HG02610 (cell line): Measurements from ENCODE around the gene MDFIC.
"Not testable (repeated sequence)": the region's sequence is repeated elsewhere in the genome, so short reads cannot be mapped to it uniquely, and the experiment has no call there.

ENCODE experiments used
- ATAC-seq: cut with Tn5 transposase; IDR thresholded peaks from one replicate; pipeline ENCODE4 v1.9.1; 2021; ENCODE audit warnings: mild to moderate bottlenecking, moderate library complexity; ENCODE audit not compliant: unreplicated experiment

Gene MDFIC, protein sequence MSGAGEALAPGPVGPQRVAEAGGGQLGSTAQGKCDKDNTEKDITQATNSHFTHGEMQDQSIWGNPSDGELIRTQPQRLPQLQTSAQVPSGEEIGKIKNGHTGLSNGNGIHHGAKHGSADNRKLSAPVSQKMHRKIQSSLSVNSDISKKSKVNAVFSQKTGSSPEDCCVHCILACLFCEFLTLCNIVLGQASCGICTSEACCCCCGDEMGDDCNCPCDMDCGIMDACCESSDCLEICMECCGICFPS

GRCh38 chr7:114922026-114922651 is at the start of gene MDFIC:
Gene MDFIC, plus strand, starts transcription at chr7:114922094. Its CDS starts 940 bp downstream, at chr7:114923034.
- ATAC-seq = peak; percentile 34

GRCh38 chr7:114874170-114874569 is 47.7 kb upstream of the MDFIC start:
- ATAC-seq = no peak

GRCh38 chr7:114875186-114875585 is 46.7 kb upstream of the MDFIC start:
- no peak for ATAC-seq

DNA sequence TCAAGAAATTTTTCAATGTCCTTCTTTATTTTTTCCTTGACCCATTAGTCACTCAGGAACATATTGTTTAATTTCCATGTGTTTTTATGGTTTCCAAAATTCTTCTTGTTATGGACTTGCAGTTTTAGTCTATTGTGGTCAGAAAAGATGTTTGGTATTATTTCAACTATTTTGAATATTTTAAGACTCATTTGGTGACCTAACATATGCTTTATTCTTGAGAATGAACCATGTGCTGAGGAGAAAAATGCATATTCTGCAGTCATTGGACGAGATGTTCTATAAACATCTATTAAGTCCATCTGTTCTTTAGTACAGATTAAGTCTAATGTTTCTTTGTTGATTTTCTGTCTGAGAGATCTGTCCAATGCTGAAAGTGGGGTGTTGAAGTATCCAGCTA is 42.3 kb upstream of the MDFIC start:
- ATAC-seq = no peak

DNA sequence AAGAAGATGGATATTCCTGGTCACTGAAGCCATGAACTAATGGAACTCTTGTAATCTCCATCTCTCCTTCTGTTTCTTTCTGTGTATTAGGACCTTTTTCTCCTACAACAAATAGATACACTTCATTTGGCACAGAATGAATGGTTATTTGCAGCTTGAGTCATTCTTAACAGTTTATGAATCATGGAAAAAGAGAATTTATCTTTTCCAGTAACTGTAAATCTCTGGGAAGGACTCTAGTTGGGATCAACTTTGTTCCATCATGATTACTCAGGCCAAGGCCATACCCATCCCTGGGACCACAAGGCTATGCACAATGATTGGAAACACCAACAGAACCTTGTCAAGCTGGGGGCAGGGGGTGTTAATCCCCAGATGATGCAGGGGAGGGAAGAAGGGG is 36.1 kb upstream of the MDFIC start:
- no peak for ATAC-seq

DNA sequence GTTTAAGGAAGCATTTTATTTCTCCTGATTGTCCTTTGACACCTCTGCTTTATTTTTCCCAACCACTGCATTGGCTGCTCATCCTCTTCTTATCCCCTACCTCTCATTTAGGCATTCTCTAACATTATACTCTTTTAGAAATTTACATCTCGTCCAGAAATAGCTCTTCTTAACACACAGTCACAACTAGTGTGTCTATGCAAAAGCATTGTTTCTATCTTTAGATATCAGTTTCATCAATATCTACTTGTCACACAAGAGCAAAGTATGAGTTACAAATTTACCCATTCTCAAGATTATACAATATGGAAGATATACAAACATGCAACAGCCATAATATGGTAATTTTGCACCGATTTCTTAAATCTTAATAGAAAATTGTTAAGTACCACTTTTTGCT is 35.7 kb upstream of the MDFIC start:
- ATAC-seq = no peak

GRCh38 chr7:114889116-114889515 is 32.8 kb upstream of the MDFIC start:
- ATAC-seq = not testable (repeated sequence)

DNA sequence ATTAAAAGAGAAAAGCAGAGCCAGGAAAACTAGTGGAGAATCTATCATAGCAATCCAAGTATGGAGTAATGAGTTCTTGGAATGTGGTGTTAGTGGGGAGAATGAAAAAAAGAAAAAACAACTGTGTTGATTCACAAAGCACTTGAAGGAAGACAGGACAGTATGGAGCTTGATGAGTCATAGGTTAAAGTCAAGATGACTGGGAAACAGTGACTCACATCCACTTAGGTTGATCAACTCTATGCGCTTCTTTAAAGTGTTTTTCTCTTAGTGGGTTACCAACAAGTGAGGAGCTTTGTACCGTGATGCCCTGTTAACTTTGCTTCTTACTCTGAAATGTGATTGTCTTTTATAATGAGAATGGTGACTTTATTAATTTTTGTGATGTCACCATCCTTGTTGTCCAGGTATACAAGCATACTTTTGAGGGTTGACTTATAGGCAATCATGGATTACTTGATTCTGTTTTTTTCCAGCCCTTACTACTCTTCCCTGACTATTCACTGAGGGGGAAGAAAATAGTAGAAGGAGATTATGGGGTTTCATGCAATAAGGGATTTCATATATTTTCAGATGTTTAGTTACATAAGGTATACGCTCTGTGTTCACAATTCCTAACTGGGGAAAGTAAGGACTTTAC is 32.1 kb upstream of the MDFIC start:
- peak; percentile 96 for ATAC-seq

GRCh38 chr7:114890561-114890960 is 31.3 kb upstream of the MDFIC start:
- no peak for ATAC-seq

- ATAC-seq = no peak
Measured at GRCh38 chr7:114900127-114900526, 21.8 kb upstream of the MDFIC start.

GRCh38 chr7:114901771-114902170 is 20.1 kb upstream of the MDFIC start:
- no peak for ATAC-seq

DNA sequence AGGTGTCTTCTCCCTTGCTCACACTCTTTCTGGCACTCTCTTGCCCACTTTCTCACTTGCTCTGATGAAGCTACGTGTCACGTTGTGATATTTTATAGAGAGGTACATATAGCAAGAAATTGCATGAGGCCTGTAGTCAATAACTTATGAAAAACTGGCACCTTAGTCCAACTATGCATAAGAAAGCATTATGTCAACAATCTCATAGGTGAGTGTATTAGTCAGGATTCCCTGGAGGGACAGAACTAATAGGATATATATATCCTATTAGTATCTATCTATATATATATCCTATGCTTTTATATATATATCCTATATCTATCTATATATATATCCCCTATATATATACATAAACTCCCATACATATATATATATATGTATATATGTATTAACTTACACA is 18.8 kb upstream of the MDFIC start:
- no peak for ATAC-seq

- no peak for ATAC-seq
Measured at GRCh38 chr7:114910787-114911186, 11.1 kb upstream of the MDFIC start.

DNA sequence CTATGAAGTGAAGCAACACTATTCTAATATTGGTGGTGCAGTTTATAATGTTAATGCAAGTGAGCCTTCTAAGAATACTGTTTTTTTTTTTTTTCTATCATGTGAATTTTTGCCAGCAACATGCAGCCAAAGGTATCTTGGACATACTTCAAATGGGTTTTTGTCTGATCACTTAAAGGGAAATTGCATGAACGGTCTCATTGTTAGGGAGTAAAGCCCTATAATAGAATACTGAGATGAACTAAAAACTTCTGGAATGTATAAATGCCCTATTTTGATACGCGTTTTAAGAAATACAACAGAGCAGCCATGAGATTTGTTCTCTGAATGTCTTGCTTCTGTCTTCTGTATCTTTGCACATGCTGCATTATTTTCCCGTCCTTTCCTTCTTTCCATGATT is 10.5 kb upstream of the MDFIC start:
- ATAC-seq = no peak

DNA sequence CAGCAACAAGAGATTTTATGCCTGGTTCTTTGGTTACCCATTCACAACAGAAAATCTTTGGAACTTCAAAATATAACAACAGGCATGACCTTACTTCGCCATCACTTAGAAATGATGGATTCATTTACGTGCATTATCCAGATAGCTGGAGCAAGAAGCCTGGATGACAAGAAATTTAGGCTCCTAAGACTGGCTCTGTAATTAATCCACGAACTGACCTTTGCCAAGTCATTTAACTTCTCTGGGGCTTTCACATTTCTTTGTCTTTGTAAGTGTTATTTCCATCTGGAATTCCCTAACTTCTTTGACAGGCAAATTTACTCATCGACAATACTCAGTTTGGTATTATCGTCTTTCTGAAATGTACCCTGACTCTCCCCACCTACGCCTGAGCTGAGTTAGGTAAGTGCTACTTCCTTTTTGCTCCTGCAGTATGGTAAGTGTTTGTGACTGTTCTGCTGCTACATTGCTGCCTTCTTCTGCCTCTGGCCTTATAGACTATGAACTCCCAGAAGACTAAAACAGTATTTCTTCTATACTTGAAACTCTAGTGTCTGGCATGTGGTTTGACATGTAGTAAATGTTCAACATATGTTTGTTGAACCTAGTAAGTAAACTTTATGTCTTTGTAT is 5.5 kb upstream of the MDFIC start:
- peak; percentile 87 for ATAC-seq

GRCh38 chr7:114917211-114917839 is 4.6 kb upstream of the MDFIC start:
- no peak for ATAC-seq

DNA sequence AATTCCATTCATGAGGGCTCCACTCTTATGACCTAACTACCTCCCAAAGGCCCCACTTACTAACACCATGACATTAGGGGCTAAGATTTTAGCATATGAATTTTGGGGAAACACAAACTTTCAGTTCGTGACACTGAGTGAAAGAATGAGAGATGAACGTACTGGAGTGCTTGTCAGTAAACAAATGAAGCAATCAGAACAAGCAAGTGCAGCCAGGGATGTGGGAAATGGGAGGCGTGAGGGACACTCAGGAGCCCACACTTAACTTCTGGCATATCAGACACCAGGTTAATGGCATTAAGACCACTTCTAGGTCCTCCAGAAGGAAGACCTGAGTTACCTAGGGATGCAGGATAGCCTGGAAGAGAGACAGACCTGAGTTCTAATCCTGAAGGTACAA is 2.3 kb upstream of the MDFIC start:
- peak; percentile 22 for ATAC-seq

DNA sequence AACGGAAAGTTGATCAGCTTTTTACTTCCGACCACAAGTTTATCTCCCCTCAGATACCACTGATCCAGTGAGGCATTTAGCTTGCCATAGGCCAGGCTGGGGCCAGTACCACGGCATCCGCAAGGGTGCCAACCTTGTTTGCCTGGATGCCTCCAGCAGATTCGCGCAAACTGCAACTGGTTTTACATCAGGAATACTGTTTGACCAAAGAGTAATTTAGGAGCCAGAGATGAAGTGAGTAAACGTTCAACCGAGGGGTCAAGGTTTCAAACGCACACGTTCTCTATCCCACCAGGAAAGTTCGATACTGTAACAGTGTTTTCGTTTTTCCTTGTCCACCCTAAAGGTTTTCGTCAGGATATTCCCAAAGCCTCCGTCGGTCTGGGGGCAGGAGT is 266 bp upstream of the MDFIC start:
- no peak for ATAC-seq

GRCh38 chr7:114922652-114923402 is 933 bp downstream of the MDFIC start:
- peak; percentile 34 for ATAC-seq

GRCh38 chr7:114923403-114923713 is 1.5 kb downstream of the MDFIC start:
- ATAC-seq = no peak
